H1 (cell line): ENCODE measurements around the gene KRT35. TPM values are rescaled to one million over a fixed set of nuclear protein-coding genes. Genes with fewer than 3 reads are reported as not detected.

Experiments
- ASH2L ChIP-seq: fragments of 200-600, 300-600 bp; sonication (generic); IDR thresholded peaks from one replicate; pipeline ENCODE4 v1.7.1; 2017; ENCODE audit warnings: low read length
- ATF2 ChIP-seq: IDR thresholded peaks from 2 replicates; pipeline ENCODE4 v1.6.1; 2012; ENCODE audit warnings: low read length, inconsistent platforms
- BCL11A ChIP-seq, 2 experiments: IDR thresholded peaks; one replicate each; pipeline ENCODE4 v1.6.1; 2011; ENCODE audit warnings: low read depth in 2 of 2, low read length in 2 of 2, mild to moderate bottlenecking in 2 of 2
- CBX5 ChIP-seq: fragments of 300-800, 300-1000 bp; sonication (generic); IDR thresholded peaks from 2 replicates; pipeline ENCODE4 v1.7.1; 2016; ENCODE audit warnings: antibody characterized with exemption, low read length, low read depth
- E2F6 ChIP-seq: IDR thresholded peaks from 2 replicates; pipeline ENCODE4 v1.6.1; 2012; ENCODE audit warnings: inconsistent platforms
- KDM4A ChIP-seq: IDR thresholded peaks from one replicate; pipeline ENCODE4 v1.7.1; 2012; ENCODE audit warnings: low read depth, mild to moderate bottlenecking, moderate library complexity, low read length, inconsistent platforms; ENCODE audit not compliant: severe bottlenecking
- NANOG ChIP-seq: IDR thresholded peaks from 2 replicates; pipeline ENCODE4 v1.6.1; 2011; ENCODE audit warnings: low read length, low read depth, mild to moderate bottlenecking, inconsistent platforms; ENCODE audit not compliant: insufficient read depth, poor library complexity, severe bottlenecking
- SP4 ChIP-seq: IDR thresholded peaks from 2 replicates; pipeline ENCODE4 v1.6.1; 2012; ENCODE audit warnings: low read length, inconsistent platforms
- SUZ12 ChIP-seq: fragments of 200-600 bp; sonication (generic); IDR thresholded peaks from 2 replicates; pipeline ENCODE4 v1.6.1; 2012; ENCODE audit warnings: mild to moderate bottlenecking, inconsistent platforms, low read length, moderate library complexity, mixed read lengths
- TAF7 ChIP-seq: optimal IDR thresholded peaks from 2 replicates; pipeline ENCODE3; 2011; ENCODE audit warnings: low read depth, mild to moderate bottlenecking, inconsistent platforms, low read length, moderate library complexity, borderline replicate concordance
- polyA plus RNA-seq, 7 experiments: library from polyadenylated mRNA; depleted of rRNA in 3 of 7; stranded (reverse) in 5 of 7; unstranded in 2 of 7; fragments of >200 nt in 5 of 7; fragments of 200-250 nt in 2 of 7; gene quantifications; 1 replicate in 5 of 7; 2 replicates in 1 of 7; 4 replicates in 1 of 7; pipeline versions ENCODE4 v1.2.1 to v1.2.3, GENCODE V29; 2011 to 2013; ENCODE audit warnings: missing spikeins in 2 of 7, mixed read lengths in 2 of 7
- total RNA-seq: library from RNA; stranded (reverse); fragmentation: NEBNext Ultra II Directional; extraction: Animal tissue kit (Norgen Biotek cat#: 25700); gene quantifications from 2 replicates; pipeline ENCODE4 v1.2.1, GENCODE V29; 2021

KRT35 gene
- total and polyA plus RNA-seq, 2 of the 8 experiments (the other 6 are each of a cell fraction or from before 2014, with no cell fraction given): not detected

- TF ChIP-seq NANOG: no peak
- TF ChIP-seq ASH2L: peak; percentile 17
- no peak for TF ChIP-seq BCL11A (IDR thresholded peaks at IDR 0.05; ENCODE audit: low read depth in 2 of 2, low read length in 2 of 2)
- no peak for TF ChIP-seq SUZ12
- peak; percentile 23 for TF ChIP-seq TAF7
- no peak for TF ChIP-seq CBX5
- TF ChIP-seq SP4: 0 out of 2 replicates have a peak, but pooled peaks have one; percentile 5
- no peak for TF ChIP-seq E2F6
- no peak for TF ChIP-seq ATF2
- TF ChIP-seq KDM4A: peak; percentile 71
Measured at GRCh38 chr17:41527063-41528023, 46.4 kb upstream of the KRT35 start (continued).
